ENCODE measurements around the gene CTU1. TPM values are rescaled to one million over a fixed set of nuclear protein-coding genes. Genes with fewer than 3 reads are reported as not detected.

The CTU1 gene
- total and polyA plus RNA-seq, 2 donors (not counting 1 experiment from before 2014, with no cell fraction given): 8.1 to 8.4 TPM

DNA sequence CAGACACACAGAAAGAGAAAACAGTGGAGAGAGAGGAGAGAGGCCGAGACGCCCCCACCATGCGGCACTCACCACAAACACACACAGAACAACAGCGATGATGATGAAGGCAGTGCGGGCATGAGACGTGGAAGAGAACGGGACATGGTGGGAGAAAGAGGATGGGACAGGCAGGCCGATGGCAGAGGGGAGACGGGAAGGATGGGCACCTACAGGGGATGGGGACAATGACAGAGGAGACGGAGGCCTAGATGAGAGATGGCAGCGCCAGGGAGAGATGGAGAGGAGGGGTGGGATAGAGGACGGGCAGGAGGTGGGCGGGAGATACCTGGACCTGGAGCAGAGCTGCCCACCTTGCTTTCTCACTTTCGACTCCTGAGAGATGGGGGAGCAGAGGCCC is 24.4 kb downstream of the CTU1 start:
- Histone ChIP-seq H4K20me1 (ENCODE audit: control insufficient read depth, insufficient read depth, low read length, poor library complexity, severe bottlenecking) (no peaks in the 10 kb centered on the region), H3K79me2 (ENCODE audit: control insufficient read depth, insufficient read depth, low read length) (no peaks in the 10 kb centered on the region), H3K9ac (ENCODE audit: low read length) (no peak overlapping the region), H3K27me3 (replicated peaks in 1 of 4; ENCODE audit: control extremely low read depth in 1 of 4, control insufficient read depth in 3 of 4, insufficient read depth in 4 of 4, low read length in 3 of 4) (no peaks in the 10 kb centered on the region), H3K4me1 (ENCODE audit: control insufficient read depth in 2 of 2, insufficient read depth in 2 of 2, low read length in 2 of 2) (no peaks in the 10 kb centered on the region), H3K4me2 (replicated peaks; ENCODE audit: low read depth, low read length, poor library complexity, severe bottlenecking) (no peak overlapping the region), H2AFZ (ENCODE audit: insufficient read depth, low read depth, low read length, poor library complexity, severe bottlenecking) (no peak overlapping the region), H3K36me3 (replicated peaks in 1 of 2; ENCODE audit: control extremely low read depth in 1 of 2, control insufficient read depth in 1 of 2, extremely low read depth in 1 of 2, insufficient read depth in 2 of 2, low read length in 1 of 2) (no peaks in the 10 kb centered on the region), H3K27ac (ENCODE audit: low read length in 2 of 2) (no peak overlapping the region), H3K9me3 (ENCODE audit: control extremely low read depth in 1 of 3, control insufficient read depth in 2 of 3, insufficient read depth in 1 of 3, low read length in 2 of 3) (no peaks in the 10 kb centered on the region), H3K4me3 (ENCODE audit: control extremely low read depth in 1 of 5, extremely low read depth in 1 of 5, insufficient read depth in 1 of 5, low read depth in 2 of 5, low read length in 4 of 5) (no peak overlapping the region)
- POLR2A ChIA-PET: no interaction called here
- intact Hi-C loops (cut with micrococcal nuclease): no loop called here
- no peak overlapping the region for H3K4me3 Mint-ChIP-seq
- CTCF ChIA-PET: no interaction called here
- DNase-seq (no peak), ATAC-seq (ENCODE audit: low read depth) (no peak)
- H3K27ac Mint-ChIP-seq: no peak overlapping the region
- peaks cover 13% of the 10 kb centered on the region for H3K27me3 Mint-ChIP-seq
- no peaks in the 10 kb centered on the region for H3K9me3 Mint-ChIP-seq (ENCODE audit: insufficient read depth)
- TF ChIP-seq, protein P1, sequence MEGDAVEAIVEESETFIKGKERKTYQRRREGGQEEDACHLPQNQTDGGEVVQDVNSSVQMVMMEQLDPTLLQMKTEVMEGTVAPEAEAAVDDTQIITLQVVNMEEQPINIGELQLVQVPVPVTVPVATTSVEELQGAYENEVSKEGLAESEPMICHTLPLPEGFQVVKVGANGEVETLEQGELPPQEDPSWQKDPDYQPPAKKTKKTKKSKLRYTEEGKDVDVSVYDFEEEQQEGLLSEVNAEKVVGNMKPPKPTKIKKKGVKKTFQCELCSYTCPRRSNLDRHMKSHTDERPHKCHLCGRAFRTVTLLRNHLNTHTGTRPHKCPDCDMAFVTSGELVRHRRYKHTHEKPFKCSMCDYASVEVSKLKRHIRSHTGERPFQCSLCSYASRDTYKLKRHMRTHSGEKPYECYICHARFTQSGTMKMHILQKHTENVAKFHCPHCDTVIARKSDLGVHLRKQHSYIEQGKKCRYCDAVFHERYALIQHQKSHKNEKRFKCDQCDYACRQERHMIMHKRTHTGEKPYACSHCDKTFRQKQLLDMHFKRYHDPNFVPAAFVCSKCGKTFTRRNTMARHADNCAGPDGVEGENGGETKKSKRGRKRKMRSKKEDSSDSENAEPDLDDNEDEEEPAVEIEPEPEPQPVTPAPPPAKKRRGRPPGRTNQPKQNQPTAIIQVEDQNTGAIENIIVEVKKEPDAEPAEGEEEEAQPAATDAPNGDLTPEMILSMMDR (IDR thresholded peaks at IDR 0.05): no peak
- TF ChIP-seq EZH2 (IDR thresholded peaks at IDR 0.05; ENCODE audit: borderline replicate concordance, insufficient read depth, low read depth, low read length, poor library complexity, severe bottlenecking): no peak
- 85% methylated on average over 10 of the region's 14 CpGs for WGBS (ENCODE audit: insufficient coverage)
- no peaks in the 10 kb centered on the region for H3K4me1 Mint-ChIP-seq

DNA sequence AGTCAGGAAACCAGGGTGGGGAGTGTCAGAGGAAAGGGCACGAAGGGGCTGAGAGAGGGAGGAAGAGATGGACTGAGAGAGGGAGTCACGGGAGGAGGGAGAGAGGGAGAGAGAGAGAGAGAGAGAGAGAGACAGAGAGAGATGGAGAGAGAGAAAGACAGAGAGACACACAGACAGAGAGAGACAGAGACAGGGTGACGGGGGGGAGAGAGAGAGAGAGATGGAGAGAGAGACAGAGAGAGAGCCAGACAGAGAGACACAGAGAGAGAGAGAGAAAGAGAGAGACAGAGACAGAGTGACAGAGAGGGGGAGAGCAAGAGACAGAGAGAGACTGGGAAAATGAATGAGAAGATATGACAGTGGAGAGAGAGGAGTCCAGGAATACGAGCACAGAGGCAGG is 25.0 kb downstream of the CTU1 start:
- intact Hi-C loops (cut with micrococcal nuclease): no loop called here

More for the DNA sequence above, 25.0 kb downstream of the CTU1 start:
- Histone ChIP-seq H3K79me2 (ENCODE audit: control insufficient read depth, insufficient read depth, low read length) (no peaks in the 10 kb centered on the region), H2AFZ (ENCODE audit: insufficient read depth, low read depth, low read length, poor library complexity, severe bottlenecking) (no peak overlapping the region), H4K20me1 (ENCODE audit: control insufficient read depth, insufficient read depth, low read length, poor library complexity, severe bottlenecking) (no peaks in the 10 kb centered on the region), H3K4me1 (ENCODE audit: control insufficient read depth in 2 of 2, insufficient read depth in 2 of 2, low read length in 2 of 2) (no peaks in the 10 kb centered on the region), H3K27me3 (replicated peaks in 1 of 4; ENCODE audit: control extremely low read depth in 1 of 4, control insufficient read depth in 3 of 4, insufficient read depth in 4 of 4, low read length in 3 of 4) (no peaks in the 10 kb centered on the region), H3K27ac (ENCODE audit: low read length in 2 of 2) (no peak overlapping the region), H3K4me2 (replicated peaks; ENCODE audit: low read depth, low read length, poor library complexity, severe bottlenecking) (no peak overlapping the region), H3K9me3 (ENCODE audit: control extremely low read depth in 1 of 3, control insufficient read depth in 2 of 3, insufficient read depth in 1 of 3, low read length in 2 of 3) (no peaks in the 10 kb centered on the region), H3K4me3 (ENCODE audit: control extremely low read depth in 1 of 5, extremely low read depth in 1 of 5, insufficient read depth in 1 of 5, low read depth in 2 of 5, low read length in 4 of 5) (no peak overlapping the region), H3K9ac (ENCODE audit: low read length) (no peak overlapping the region), H3K36me3 (replicated peaks in 1 of 2; ENCODE audit: control extremely low read depth in 1 of 2, control insufficient read depth in 1 of 2, extremely low read depth in 1 of 2, insufficient read depth in 2 of 2, low read length in 1 of 2) (no peaks in the 10 kb centered on the region)
- Mint-ChIP-seq H3K4me1 (no peaks in the 10 kb centered on the region), H3K4me3 (no peak overlapping the region), H3K9me3 (ENCODE audit: insufficient read depth) (no peaks in the 10 kb centered on the region), H3K27ac (no peak overlapping the region), H3K27me3 (peaks cover 13% of the 10 kb centered on the region)
- DNase-seq: no peak
- CTCF ChIA-PET: no interaction called here
- POLR2A ChIA-PET: no interaction called here
- TF ChIP-seq, protein P1 (IDR thresholded peaks at IDR 0.05): no peak
- TF ChIP-seq EZH2 (IDR thresholded peaks at IDR 0.05; ENCODE audit: borderline replicate concordance, insufficient read depth, low read depth, low read length, poor library complexity, severe bottlenecking): no peak
- WGBS (ENCODE audit: insufficient coverage): 52% methylated on average over 4 of the region's 4 CpGs
- no peak for ATAC-seq (ENCODE audit: low read depth)

Measured in B cell (primary cell).